NCI-H2196 (cell line): ENCODE results near the gene UBE2G1.
"Not testable (repeated sequence)": the region's sequence is repeated elsewhere in the genome, so short reads cannot be mapped to it uniquely, and the experiment has no call there.

Experiments
- DNase-seq: peaks from one replicate; lab custom pipeline; 2025; ENCODE audit not compliant: unreplicated experiment; lab: John Stamatoyannopoulos, UW

The UBE2G1 gene, protein sequence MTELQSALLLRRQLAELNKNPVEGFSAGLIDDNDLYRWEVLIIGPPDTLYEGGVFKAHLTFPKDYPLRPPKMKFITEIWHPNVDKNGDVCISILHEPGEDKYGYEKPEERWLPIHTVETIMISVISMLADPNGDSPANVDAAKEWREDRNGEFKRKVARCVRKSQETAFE

DNA sequence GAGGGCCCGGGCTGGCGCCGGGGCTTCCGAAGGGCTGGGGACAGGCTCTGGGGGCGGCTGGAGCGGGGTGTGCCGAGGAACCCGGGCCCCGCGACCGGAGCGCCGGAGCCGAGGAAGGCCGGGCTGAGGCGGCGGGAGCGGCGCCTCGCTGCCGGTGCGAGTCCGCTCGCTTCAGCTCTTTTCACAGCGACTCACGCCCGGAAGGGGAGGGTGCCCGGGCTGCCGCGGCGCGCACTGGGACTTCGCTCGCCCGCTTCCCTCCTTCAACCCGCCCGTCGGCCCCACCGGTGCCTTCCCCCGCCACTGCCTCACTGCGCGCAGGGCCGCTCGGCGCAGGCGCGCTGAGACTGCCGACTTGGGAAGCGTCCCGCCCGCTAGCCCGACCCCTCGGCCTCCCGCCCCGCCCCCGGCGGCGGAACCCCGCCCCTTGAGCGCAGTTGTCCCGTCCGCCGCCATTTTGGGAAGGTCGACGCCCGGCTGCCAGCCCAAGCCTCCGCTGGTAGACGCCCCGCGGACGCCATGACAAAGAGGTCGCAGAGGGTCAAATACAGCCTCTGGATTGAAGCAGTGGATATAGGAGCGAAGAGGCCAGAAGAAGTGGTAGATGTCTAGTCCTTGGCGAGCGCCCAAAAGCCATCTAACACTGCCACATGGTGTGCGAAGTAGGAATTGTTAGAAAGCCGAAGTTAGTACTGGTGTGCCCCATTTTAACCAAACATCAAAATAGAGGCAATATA is at the start of gene UBE2G1:
TSS of gene UBE2G1 (minus strand) at position 349 of the 737 bp plus-strand sequence. CDS start 359 bp downstream, outside the sequence.
- DNase-seq = peak; percentile 89

DNA sequence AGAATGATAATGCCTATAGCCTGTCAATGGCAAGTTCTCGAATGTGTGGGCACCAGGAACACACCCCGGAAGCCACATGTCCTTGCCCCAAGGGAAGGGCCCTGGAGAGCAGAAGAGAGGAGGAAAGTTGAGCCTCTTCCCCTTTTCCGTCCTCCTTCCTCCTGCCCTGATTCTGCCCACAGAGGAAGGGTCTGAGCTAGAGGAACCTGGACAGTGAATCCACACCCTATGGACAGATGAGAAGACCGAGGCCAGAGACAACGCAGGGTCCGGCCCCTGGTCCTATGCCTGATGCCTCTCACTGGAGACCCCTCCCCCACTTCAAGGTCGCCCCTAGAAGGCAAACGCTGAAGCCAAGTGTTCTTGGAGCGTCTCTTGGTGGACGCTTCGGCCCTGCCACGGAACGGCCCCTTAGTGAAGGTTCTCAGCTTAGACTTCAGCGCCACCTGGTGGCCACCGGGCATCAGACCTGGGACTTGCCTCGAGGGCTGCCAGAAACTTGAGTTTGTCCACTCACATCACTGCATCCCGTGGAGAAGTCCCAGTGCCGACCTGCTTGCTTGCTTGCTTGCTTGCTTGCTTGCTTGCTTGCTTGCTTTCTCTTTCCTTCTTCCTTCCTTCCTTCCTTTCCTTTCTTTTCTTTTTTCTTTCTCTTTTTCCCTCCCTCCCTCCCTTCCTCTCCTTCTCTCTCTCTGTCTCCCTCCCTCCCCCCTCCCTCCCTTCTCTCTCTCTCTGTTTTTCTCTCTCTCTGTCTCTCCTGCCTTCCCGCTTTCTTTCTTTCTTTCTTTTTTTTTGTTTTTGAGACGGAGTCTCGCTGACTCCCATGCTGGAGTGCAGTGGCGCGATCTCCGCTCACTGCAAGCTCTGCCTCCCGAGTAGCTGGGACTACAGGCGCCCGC is 46.7 kb upstream of the UBE2G1 start:
- peak; percentile 69 for DNase-seq

DNA sequence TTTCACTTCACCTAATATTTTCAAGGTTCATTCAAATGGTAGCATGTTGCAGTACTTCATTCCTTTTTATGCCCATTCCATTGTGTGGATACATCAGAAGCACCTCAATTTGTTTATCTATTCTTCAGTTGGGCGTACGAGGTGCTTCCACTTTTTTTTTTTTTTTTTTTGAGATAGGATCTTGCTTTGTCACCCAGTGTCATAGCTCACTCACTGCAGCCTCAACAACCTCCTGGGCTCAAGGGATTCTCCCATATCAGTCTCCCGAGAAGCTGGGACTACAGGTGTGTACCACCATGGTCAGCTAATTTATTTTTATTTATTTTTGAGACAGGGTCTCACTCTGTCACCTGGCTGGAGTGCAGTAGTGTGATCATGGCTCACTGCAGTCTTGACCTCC is 44.7 kb upstream of the UBE2G1 start:
- no peak for DNase-seq

DNA sequence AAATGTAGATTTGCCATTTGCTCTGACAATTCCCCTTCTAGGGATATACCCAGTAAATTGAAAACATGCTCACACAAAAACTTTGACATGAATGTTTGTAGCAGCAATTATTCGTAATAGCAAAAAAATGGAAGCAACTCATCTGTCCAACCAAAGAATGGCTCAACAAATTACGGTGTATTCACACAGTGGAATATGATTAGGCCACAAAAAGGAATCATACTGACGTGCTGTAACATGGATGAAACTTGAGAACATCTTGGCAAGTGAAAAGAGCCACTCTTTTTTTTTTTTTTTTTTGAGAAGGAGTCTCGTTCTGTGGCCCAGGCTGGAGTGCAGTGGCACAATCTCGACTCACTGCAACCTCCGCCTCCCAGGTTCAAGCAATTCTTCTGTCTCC is 43.2 kb upstream of the UBE2G1 start:
- DNase-seq = no peak

DNA sequence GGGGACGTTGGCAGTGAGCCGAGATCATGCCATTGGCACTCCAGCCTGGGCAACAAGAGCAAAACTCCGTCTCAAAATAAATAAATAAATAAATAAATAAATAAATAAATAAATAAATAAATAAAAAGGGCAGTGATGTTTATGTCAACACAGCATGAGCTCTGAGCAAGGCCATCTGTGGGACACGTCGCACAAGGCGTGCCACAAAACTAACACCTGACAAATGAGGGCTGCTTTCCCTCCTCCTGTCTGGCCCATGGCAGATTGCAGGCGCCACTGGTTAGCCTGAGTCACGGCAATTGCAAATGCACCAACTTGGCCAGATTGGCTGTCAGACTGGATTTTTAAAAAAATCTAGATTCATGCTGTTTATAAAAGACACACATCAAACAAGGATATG is 41.4 kb upstream of the UBE2G1 start:
- DNase-seq = no peak

DNA sequence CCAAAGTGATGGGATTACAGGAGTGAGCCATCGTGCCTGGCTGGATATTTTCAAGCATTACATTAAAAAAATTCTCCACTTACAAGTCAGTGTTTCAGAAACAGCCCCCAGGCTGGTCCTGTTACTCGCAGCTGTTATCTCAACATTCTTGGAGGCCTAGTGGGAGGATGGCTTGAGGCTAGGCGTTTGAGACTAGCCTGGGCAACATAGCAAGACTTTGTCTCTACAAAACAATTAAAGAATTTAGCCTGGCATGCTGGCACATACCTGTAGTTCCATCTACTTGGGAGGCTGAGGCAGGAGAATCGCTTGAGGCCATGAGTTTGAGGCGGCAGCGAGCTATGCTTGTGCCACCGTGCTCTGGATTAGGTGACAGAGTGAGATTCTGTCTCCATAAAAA is 40.7 kb upstream of the UBE2G1 start:
- DNase-seq = no peak

DNA sequence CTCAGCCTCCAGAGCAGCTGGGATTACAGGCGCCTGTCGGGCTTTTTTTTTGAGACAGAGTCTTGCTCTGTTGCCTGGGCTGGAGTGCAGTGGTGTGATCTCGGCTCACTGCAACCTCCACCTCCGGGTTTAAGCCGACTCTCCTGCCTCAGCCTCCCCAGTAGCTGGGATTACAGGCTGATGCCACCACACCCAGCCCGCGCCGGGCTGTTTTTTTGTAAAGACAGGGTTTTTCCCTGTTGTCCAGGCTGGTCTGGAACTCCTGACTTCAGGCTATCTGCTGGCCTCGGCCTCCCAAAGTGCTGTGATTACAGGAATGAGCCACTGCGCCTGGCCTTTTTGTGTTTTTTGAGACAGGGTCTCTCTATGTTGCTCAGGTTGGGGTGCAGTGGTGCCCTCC is 39.9 kb upstream of the UBE2G1 start:
- no peak for DNase-seq

DNA sequence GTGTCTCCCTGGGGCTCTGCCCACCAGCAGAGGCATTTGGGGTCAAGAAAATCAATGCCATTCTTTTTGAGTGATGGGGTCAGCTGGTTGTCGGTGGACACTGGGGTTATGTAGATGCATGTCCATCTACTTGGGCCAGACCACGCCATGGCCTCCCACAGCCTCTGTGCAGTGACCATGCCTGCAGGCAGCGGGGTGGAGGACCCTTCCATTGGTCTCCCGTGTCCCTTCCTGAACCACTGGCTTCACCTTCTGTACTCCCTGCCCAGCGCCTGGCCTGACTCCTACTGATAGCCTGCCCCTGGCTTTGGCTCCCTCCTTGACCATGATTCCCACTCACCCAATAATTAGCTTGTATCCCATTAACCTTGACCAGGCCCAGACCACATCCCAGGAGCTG is 39.2 kb upstream of the UBE2G1 start:
- DNase-seq = no peak

DNA sequence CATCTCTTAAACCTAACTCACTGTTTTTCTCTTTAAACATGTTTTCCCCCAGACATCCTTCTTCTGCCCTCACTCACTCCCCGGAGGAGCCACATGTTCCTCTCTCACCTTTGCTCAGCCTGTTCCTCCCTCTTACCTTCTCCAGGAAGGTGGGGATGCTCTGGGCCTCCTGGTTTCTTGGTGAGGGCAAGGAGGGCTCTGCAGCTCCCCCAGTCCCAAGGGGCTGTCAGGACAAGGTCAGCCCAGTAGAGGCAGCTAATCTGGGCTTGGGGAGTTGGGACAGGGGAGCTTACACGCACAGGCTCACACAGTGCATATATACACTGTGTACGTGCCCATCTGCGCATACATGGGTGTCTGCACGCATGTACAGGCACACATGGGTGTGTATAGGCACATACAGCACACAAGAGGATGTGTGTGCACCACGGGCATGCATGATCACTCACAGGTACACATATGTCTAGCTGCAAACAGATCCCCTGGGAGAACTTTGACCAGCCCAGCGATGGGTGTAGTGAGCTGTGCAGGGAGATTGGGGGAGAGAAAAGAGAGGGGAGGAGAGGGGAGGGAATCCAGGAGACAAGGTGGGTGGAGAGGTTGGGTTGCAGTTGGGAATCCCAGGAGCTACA is 38.7 kb upstream of the UBE2G1 start:
- DNase-seq = no peak

DNA sequence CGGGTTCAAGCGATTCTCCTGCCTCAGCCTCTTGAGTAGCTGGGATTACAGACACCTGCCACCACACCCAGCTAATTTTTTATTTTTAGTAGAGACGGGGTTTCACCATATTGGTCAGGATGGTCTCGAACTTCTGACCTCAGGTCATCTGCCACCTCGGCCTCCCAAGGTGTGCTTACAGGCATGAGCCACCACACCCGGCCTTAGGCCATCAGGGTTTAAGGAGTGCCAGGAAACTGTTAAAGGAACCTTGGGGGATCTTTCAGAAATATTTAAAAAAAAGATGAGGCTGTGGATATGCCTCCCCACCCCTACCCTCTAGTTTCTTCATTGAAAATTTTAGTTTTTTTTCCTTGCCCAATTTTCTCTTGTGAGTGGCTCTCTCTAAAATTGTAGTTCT is 31.4 kb upstream of the UBE2G1 start:
- DNase-seq = no peak

DNA sequence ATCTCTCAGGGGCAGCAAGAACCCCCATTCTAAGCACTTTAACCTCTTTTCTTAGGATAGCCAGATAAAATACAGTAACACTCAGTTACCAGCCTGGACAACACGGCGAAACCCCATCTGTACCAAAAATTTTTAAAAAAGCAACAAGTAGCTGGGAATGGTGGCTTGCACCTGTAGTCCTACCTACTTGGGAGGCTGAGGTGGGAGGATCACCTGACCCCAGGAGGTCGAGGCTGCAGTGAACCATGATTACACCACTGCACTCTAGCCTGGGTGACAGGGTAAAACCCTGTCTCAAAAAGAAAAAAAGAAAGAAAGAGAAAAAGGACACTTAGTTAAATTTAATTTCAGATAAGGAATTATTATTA is 28.6 kb upstream of the UBE2G1 start:
- no peak for DNase-seq

DNA sequence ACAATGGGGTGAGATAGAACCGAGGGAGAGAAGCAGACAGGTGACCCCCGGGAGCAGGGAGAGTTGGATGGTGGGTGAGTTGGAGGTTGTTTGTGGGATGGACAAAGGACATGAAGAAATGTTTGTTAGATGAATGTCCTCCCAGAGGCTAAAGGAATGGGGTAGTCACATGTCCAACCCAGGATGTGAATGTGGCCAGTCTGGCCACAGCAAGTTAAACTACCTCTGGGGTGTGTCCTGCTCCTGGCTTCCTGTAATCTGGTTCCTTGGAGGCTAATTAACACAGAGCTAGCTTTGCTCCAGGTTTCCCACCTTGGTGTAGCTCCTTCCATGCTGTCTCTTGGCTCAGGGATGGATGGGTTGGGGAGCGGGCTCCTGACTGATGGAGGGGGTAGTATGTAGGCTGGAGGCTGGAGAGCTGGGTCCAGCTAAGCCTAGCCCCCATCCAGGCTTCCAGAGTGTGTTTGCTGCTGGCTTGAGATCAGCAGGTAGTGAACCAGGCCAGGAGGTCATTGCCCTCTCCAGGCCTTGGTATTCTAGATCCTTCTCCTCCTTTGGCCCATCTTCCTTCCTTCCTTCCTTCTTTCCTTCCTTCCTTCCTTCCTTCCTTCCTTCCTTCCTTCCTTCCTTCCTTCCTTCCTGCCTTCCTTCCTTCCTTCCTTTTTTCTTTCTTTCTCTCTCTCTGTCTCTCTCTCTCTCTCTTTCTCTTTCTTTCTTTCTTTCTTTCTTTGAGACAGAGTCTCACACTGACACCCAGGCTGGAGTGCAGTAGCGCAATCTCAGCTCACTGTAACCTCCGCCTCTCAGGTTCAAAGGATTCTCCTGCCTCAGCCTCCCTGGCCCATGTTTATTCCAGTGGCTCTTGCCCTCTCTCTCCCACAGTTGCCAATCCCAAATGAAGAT is 28.0 kb upstream of the UBE2G1 start:
- DNase-seq = no peak

DNA sequence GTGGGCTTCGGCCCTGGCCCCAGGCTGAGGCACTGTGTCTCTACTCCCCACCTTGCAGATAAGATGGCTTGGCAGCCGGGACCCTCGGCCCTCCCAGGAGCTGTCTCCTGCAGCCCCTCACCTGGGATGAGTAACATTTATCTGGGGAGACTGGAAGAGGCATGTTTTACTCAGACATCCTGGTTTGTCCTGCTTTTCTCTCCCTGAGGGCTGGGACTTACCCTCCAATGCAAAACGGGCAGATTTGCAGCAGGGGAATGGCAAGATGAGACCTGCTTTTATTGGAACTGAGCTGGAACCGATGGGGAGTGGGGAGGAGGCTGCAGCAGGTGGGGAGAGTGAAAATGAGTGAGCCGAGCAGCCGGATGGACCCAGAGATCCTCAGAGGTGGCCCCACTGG is 27.3 kb upstream of the UBE2G1 start:
- DNase-seq = no peak

DNA sequence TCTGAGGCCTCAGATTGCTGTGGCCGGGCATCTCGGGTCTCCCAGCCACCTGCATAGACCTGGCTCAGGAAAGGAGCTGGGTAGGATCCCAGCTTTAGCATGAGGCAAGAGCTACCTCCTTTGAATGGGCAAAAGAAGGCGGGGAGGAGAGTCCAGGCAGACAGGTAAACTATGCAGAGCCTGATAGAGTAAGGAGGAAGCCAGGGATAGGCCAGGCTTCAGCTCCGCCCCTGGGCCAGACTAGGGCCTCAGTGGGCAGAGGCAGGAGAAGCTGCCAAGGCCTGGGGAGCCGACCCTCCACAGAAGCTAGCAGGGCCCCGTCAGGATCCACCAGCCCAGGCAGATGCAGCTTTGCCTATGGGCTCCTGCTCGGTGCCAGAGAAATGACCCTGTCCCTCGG is 22.6 kb upstream of the UBE2G1 start:
- DNase-seq = peak; percentile 1

DNA sequence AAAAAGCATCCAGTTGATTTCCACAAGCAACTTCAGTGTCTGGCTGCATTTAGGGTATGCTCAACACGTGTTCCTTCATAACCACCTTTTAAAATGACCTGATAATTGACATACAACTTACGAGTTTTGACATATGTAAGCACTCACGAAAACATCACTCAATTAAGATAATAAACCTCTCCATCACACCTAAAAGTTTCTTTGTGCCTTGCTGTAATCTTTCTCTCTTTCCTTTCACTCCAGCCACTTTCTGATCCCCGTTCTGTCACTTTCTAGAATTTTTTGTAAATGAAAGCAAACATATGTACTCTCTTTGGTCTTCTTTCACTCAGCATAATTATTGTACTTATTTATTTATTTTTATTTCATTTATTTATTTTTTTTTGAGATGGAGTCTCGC is 20.7 kb upstream of the UBE2G1 start:
- no peak for DNase-seq

DNA sequence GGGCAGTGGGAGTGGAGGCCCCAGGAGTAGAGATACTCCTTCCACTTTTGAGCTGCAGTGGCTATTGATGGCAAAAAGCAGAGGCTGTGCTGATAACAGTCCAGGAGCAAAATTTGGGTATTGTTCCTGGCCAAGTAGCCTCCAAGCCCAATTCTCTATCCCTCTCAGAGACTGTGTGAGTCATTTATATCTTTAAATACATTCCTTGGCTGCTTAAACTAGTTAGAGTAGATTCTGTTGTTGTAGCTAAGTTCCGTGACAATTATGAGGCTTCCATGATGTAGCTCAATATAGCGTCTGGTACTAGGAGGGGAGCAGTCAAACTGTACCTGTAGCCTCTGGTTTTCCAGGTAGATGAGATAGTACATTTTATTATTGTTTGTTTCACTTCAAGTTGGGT is 19.9 kb upstream of the UBE2G1 start:
- no peak for DNase-seq

DNA sequence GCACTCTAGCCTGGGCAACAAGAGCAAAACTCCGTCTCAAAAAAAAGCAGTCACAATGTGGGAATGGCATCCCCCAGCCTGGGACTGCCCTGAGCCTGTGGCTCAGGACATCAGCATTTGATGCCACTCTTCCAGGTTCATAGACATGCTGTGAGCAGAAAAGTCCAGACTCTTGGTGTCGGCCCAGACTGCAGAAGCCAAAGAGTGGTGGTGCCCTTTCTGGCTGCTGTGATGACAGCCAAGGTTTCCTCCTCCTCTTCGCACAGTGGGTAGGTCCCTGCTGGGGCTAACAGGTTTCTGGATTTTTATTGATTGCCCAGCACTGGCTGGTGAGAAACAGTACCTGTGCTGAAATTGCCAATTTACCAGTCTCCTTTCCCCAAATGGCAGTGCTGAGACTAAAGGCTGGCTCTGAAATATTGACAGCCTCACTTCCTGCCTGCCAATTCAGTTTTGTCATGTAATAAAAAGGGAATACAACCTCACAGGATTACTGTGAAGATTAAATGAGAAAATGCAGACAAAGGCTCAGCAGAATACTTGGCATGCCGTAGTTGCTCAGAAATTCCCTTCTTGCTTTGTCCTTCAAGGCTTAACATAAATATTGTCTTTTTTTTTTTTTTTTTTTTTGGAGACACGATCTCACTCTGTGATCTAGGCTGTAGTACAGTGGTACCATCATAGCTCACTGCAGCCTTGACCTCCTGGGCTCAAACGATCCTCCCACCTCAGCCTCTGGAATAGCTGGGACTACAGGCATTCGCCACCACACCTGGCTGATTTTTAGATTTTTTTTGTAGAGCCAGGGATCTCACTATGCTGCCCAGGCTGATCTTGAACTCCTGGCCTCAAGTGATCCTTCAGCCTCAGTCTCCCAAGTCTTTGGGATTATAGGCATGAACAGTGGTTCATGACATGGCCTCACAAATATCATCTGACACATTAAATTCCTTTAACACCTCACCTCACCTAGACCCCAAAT is 15.5 kb upstream of the UBE2G1 start:
- no peak for DNase-seq

DNA sequence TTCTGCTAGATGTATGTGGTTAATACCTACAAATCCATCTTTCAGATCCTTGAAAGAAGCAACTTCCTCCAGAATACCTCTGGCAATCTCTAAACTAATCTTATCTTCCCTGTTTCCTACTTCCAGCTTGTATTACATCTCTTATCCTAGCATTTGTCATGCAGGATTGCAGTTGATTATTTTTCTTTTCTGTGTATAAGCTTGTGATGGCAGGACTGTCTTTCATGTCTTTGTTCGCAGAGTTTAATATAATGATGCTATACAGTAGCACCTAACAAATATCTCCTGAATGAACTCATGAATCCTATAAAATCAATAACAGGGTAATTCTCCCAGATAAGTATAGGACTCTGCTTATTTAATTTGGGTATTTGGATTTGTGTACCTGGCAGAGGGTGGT is 12.2 kb upstream of the UBE2G1 start:
- DNase-seq = no peak

DNA sequence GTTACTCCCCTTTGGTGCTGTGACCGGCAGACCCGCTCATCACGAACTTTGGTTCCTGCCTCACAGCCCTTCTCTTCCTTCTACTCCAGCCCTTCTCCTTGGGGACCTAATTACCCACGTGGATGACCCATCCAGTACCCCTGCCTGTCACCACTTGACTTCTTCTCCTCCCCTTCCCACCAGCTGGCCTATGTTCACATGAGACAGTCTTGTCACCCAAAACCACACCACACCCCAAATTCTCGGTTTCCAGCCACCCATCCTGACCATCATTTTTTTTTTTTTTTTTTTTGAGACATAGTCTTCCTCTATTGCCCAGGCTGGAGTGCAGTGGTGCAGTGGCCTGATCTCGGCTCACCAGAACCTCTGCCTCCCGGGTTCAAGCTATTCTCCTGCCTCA is 10.8 kb upstream of the UBE2G1 start:
- not testable (repeated sequence) for DNase-seq
